Fibroblast of upper back skin (primary cell): ENCODE data around the gene APOBEC3H.

Experiments used
- DNase-seq: peaks from one replicate; pipeline ENCODE4 v3.0.0-alpha.2; 2013

The APOBEC3H gene

DNA sequence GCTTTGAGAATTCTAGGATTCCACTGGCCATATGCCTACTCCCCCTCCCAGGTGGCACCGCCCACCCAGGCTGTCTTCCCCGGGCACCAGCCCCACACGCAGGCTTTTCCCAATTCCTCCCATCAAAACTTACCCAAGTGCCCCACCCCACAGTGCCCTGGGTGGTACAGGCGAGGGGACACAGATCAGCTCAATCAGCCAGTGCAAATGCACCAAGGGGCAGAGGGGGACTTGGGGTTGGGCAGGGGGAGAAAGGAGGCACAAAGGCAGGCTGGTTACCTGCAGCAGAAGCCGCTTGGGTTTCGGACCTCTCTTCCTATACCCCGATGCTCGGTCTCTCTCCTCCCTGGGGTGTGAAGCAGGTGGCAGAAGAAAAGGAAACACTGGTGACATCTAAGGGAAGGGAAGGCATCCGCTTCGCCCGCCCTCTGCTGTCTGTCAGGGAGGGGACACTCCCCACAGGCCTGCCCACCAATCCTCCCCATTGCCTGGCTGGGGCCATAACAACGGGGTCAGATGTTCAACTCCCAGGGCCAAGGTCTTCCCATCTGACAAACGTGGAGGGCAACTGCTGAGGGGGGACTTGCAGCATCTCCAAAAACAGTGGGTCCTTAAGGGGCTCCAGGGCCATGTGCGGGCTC lies 41.4 kb downstream of the APOBEC3H start:
- no peak for DNase-seq

DNA sequence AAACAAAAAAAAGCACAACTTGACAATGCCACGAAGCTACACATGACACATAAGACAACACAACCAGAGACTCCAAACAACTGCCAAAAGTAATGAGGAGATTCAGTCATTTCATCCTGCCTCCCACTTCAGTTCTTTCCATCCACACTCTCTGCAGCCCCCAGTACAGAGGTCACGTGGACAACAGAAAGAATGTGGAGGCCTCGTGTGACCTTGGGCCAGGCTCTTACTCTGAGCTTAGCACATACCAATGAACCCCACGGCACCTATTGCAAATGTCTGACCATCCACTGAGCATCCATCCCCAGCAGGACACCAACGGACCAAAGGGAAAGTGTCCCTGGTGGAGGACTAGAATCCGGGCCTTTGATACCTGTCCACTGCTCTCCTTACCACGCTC lies 42.9 kb downstream of the APOBEC3H start:
- no peak for DNase-seq

DNA sequence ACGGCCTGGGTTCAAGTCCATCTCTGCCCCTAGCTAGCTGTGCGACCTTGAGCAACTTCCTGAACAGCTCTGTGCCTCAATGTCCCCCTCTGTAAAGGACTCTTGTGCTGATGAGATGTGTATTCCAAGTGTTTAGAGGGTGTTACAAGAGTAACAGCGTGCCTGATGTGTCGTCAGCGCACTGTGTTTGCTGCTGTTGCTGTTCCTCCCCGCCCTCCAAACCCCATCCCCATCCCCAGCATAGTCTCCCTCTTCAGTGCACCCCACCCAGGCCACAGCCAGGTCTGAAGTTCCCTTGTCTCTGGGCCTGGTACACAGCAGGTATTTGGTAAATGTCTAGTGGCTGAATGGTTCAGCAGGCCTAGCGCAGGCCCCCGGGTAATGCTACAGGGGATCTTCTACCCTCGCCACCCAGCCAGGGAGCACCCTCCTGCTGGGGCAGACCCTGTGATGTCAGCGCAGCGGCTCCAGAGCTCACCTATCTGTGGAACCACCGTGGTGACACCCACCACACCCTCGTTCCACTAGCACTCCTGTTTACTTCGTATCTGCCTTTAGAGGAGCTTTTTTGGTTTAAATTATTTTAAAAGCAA lies 45.1 kb downstream of the APOBEC3H start:
- no peak for DNase-seq

DNA sequence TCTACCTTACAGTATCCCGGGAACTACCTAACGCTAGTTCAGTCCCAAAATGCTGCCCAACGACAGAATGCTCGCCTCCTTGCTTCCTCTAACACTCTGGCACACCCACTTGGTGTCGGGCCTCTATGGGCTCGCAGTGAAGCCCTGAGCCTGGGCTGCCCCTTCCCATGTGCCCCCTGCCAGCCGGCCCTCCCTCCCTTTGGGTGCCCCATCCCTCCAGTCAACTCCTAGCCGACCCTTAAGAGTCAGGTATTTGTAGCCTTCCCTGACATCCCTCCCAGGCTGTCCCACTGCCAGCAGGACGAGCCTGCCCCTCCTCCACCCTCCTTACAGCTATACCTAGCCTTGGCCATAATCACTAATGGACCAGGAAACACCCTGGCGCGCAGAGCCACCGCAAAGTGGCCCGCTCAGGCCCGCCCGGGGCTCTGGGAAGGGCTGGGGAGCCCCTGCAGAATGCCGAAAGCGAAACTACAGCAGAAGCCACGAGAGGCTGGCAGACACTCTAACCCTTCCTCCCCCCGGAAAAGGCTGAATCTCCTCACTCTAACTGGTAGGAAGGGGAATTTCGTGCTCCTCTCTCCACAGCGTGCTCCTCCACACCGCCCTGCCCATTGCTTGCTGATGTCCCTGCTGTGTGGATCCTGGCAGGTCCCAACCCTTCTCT lies 47.2 kb downstream of the APOBEC3H start:
- peak; percentile 24 for DNase-seq

DNA sequence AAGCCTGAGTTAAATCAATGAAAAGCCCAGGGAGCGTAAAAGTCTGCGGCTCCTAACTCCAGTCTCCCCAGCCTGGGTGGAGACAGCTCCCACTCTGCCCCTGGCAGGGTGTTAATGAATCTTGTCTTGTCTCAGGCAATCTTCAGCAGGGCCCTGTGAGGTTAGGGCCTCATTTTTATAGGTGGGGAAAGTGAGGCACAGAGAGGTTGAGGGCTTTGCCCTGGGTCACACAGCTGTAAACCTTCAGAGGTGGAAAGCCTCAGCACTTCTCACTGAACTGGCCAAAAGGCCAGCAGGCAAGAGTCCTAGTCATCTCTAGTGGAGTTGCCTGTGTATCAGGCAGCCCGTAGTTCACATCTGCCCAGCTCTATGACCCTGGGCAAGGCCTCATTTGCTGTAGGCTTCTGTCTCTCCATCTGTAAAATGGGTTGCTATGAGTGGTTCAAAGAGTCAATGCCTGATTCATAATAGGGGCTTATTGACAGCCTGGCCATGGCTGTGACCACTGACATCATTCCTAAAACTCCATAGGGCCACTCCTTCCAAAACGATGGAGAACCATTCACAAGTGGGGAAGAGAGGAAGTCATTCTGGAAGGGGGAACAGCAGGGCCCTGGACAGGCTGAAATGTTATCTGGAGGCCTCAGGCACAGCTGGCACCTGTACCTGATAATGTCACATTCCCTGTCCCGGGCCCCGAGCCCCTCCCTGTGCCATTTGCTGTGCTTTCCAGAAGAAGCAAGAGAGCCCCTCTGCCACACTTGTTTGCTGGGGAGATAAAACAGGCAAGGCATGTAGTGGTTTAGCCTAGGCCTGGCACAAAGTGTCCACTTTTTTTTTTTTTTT lies 49.4 kb downstream of the APOBEC3H start:
- no peak for DNase-seq

DNA sequence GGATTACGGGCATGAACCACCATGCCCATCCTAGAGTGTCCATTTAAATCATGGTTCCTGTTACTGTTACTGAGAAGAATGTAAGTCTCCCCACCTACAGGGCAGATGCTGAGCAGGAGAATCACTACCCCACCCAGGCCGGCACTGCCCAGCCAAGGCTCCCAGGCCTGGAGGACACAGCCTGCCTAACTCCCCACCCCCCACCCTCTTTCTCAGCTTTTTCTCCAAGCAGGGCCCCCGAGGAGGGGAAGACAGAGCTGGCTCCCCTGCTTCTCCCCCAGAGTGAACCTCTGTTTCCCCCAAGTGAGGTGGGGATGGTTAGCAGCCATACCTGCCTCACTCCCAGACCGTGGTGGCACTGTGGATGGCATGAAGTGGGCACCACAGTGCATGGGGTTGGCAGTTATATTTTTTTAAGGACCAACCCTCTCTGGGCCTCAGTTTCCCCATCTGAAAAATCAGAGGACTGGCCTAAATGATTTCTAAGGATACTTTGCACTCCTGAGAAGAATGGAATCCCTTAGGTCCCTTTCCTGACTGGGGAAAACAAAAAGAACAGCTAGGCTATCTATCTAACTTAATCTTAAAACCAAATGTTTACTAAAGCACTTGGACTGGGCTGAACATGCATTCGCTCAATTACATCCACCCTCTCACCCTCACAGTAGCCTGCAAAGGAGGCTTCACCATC lies 50.4 kb downstream of the APOBEC3H start:
- no peak for DNase-seq

DNA sequence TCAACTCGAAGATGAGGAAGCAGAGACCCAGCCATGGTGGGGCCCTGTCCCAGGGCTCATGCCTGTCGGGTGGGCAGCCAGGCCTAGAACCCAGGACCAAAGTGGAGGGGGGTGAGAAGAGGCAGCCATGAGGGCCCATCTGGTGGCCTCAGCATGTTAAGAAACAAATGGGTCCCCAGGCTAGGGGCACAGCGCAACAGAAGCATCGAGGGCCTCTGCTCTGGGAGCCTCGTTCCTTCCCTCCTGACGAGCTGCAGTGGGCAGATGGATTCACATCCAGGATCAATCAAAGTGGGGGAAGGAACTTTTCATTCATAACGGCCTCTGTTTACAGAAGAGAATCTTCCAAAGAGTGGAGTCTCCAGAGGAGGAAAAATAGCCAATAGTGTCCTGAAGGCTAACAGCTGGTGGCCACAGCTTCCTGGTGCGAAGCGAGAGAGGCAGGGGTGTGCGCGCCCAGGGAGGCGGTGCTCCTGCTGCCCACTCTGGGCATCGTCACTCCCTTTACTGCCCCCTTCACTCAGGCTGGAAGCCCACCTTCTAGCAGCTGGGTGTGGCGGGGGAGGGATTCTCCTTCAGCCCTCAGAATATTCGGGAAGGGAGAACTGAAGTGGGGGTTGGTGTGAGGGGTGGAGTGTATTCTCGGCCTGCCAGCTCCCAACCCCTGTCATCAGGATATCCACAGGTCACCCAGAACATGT lies 51.1 kb downstream of the APOBEC3H start:
- DNase-seq: no peak

DNA sequence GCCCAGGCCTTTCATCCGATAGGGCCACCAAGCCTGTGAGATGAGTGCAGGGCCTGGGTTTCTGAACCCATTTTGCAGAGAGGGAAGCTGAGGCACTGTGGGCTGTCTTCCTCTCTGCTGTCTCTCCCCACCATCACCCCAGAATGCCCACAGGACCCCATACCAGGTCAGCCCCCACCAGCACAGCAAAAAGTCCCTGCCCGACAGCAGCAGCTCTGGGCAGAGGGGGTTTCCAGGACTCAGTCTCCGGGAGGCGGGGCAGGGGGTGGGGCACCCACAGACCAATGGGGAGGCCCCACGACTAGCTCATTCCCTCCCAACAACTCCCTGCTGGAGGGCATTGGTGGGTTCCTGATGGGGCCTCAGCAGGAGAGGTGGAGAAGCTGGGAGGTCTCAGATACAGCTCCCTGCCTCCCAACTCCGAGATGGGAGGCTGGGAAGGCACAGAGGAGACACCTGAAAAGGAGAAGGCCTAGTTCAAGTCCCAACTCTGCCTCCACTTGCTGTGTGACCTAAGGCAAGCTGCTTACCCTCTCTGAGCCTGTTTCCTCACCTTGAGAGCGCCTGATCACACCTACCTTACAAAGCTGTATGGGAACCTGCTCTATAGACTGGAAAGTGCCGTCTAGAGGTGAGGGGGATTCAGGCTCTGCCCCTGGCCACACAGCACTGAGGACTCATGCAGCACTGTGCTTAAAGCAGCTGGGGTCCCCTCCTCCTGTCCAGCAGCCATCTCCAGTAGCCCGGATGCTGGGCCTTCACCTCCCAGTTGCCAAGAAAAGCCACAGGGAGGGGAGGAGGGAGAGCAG lies 51.9 kb downstream of the APOBEC3H start:
- DNase-seq: no peak

DNA sequence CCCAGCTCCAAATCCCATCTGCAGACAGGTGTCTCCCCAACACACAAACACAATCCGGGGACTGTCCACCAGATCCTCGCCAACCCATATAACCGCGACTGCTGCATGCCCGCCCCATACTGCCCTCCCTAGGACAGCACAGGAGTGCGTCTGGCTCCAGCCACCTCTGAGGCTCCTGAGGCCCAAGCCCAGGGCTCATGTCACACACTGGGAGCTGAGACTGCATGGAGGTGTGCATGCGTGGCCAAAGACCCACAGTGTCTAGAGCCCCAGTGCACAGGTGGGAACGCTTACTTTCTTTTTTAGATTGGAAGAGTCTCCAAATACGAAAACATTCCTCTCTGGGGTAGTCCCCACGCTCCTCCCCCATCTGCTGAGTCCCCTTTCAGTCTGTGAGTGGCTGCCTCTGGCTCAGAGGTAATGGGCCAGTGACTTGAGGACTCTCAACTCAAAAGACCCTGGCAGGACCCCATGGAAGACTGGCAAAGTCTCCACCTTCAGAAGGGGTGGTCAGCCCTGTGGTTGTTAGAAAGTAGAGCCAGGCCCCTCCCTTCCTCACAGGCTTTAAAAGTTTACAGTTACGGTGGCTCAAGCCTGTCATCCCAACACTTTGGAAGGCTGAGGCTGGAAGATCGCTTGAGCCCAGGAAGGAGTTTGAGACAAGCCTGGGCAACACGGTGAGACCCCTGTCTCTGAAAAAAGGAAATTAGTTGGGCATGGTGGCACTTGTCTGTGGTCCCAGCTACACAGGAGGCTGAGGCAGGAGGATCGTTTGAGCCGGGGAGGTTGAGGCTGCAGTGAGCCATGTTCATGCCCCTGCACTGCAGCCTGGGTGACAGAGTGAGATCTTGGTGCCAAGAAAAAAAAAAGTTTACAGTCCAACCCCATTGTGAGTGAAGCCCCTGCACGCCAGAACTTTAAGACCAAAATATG lies 53.1 kb downstream of the APOBEC3H start:
- no peak for DNase-seq

DNA sequence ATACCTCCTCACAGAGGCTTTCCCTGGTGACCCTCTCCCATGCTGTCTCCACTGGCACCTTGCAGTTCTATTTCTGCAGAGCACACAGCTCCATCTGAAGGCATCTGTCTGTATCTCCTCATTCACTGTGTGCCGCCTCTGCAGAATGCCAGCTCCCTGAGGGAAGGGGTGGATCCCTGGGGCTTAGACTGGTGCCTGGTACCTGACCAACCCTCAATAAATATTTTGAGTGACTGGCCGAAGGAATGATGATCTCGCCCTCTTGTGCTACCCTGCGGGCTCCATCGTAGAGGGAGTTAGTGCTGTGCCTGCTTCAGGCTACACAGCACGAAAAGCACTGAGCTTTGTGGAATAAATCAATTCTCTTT lies 53.8 kb downstream of the APOBEC3H start:
- DNase-seq: no peak

DNA sequence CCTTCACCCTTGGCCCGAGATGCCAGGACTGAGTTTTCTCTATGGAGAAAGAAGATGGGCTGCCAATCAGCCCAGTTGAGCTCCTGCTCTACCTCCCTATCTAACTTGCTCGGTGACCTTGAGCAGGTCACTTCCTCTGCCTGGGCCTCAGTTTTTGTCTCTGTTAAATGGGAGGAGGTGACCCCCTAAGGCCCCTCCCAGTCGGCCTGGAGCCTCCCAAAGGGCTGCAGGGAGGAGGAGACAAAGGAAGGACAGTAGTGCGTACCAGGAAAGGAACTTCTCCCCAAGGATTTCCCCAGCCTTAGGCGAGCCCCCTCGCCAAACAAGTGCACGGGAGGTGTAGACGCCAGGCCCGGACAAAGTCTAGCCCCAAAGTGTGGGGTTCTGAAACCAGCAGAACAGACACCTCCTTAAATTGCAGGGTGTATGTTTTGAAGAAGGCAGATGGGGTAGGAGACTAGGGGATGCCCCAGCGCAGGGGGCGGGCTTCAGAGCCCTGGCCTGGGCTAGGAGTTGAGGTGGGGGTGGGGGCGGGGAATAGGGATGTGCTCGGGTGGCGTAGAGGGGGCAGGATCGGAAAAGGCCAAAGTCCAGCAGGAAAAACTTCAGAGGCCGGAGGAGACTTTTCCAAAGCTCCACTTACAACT lies 54.4 kb downstream of the APOBEC3H start:
- no peak for DNase-seq

DNA sequence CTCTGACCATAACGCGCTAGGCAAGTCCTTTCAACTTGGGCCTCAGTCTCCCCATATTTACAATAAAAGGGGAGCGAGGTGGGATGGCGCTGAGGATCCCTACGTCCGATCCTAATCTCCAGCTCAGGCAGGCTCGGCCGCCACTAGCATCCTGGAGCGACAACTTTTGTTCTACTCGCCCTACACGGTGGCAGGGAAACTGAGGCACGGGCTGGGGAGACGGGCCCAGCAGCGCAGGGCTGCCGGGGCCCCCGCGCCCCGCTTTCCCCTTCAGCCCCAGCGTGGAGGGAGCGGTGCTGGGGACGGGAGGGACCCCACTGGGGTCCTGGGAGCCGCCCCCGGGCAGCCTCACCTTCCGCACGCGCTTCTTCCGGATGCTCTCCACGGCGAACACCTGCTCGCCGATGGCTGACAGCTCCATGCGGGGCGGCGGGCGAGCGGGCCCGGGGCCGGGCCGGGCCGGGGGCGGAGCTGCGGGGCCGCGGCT lies 55.0 kb downstream of the APOBEC3H start:
- DNase-seq: no peak

DNA sequence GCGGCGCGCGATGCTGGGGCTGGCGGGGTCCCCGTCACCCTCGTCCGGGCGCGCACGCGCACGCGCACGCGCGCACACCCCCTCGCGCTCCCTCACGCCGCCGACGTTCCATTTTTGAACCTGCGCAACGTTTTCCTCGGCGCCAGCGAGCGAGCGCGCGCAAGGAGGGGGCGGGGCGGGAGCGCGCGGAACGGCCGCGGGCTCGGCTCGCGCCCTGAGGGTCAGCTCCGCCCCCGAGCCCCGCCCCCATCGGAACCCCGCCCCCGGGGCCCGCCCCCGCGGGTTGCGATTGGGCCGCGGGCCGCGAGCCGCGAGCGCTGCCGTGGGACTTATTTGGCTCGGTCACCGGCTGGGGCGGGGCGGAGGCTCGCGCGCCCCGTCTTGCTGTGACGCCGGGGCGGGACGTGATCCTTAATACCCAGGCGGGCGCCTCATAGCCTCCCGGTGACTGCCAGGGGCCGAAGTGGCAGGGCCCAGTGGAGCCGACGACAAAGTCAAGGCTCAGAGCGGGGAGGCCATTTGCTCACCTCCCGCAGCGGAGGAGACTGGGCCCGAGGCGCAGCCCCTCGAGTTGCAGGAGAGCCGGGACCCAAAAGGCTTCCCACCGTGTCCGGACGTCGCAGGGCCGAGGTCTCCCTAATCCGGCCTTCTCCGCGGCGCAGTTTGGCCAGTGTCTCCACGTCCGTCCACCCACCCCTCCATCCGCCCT lies 55.6 kb downstream of the APOBEC3H start, which contains the start of gene CBX7:
Gene CBX7 (minus strand): TSS at position 170 of the 709 bp plus-strand sequence. CDS start 236 bp downstream, outside the sequence.
- peak; percentile 79 for DNase-seq

DNA sequence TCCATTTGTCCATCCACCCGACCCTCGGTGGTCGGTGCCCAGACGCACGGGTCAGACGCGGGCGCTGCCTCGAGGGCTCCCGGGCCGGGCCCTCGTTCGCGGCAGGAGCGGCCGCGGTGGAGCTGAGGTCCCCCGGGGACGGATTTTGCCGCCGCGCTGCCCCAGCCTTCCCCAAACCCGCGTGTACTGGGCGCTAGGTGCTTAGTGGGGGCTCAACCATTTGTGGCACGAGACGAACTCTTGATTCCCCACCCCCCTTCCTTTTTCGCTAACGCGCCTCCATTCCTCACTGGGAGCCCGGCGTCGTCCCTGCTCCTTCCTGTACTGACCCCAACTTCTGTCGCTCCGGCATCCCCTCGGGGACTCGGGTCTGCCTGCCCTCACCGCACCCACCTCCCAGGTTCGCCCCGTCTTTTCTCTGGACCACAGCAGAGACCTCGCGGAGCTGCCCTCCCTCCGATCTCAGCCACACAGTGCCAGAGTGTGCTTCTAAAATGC lies 56.2 kb downstream of the APOBEC3H start:
- no peak for DNase-seq
